PC-3 (cell line): Measurements from ENCODE around the gene PPT1. TPM values are rescaled to one million over a fixed set of nuclear protein-coding genes. Genes with fewer than 3 reads are reported as not detected.

Experiments used
- ATAC-seq: fragments of 200-7000 bp; cut with Tn5 transposase; 2 replicates; pipeline ENCODE4 v1.9.1; 2020; ENCODE audit warnings: mild to moderate bottlenecking, moderate library complexity
- BruUV-seq: library from RNA; stranded (reverse); fragments of 400-500 nt; replicated peaks from 2 replicates; lab custom pipeline; 2021; lab: Mats Ljungman, UMichigan
- CTCF ChIA-PET: fragments of 300-600 bp; sonication (Branson Sonifier 250); formaldehyde crosslinking; loops from one replicate; lab custom pipeline; 2022; ENCODE audit warnings: antibody characterized with exemption; lab: Charles Lee
- POLR2A ChIA-PET: fragments of 300-600 bp; sonication (Branson Sonifier 250); formaldehyde crosslinking; loops from one replicate; lab custom pipeline; 2022; ENCODE audit warnings: antibody characterized with exemption; ENCODE audit not compliant: unreplicated experiment; lab: Charles Lee
- DNase-seq: peaks from one replicate; pipeline ENCODE4 v3.0.0-alpha.2; 2015
- H2AFZ ChIP-seq: fragments of 300-600 bp; sonication (generic); 2 replicates; pipeline ENCODE4 v1.6.0; 2016; ENCODE audit warnings: antibody characterized with exemption, low read length
- H3F3A ChIP-seq: fragments of 300-600 bp; sonication (generic); one replicate; pipeline ENCODE4 v1.6.0; 2017; ENCODE audit warnings: antibody characterized with exemption, low read length, control low read depth, mild to moderate bottlenecking; ENCODE audit not compliant: unreplicated experiment
- H3K27ac ChIP-seq: fragments of 300-600 bp; sonication (generic); 2 replicates; pipeline ENCODE4 v1.5.1; 2016; ENCODE audit warnings: mild to moderate bottlenecking, low read length
- H3K27me3 ChIP-seq: fragments of 300-600 bp; sonication (generic); 2 replicates; pipeline ENCODE4 v1.6.1; 2016; ENCODE audit warnings: low read length, mixed read lengths
- H3K36me3 ChIP-seq: fragments of 300-600 bp; sonication (generic); 2 replicates; pipeline ENCODE4 v1.6.1; 2016; ENCODE audit warnings: low read depth, mixed run types, low read length, mixed read lengths
- H3K4me1 ChIP-seq: fragments of 300-600 bp; sonication (generic); 2 replicates; pipeline ENCODE4 v1.5.1; 2016; ENCODE audit warnings: low read length; ENCODE audit not compliant: insufficient read depth
- H3K4me2 ChIP-seq: fragments of 300-600 bp; sonication (generic); 2 replicates; pipeline ENCODE4 v1.6.0; 2016; ENCODE audit warnings: low read length
- H3K4me3 ChIP-seq: fragments of 300-600 bp; sonication (generic); 2 replicates; pipeline ENCODE4 v1.5.1; 2016; ENCODE audit warnings: mild to moderate bottlenecking, low read length, mixed read lengths
- H3K79me2 ChIP-seq: fragments of 300-600 bp; sonication (generic); 2 replicates; pipeline ENCODE4 v1.6.1; 2017; ENCODE audit warnings: low read length, mixed read lengths
- H3K9ac ChIP-seq: fragments of 300-600 bp; sonication (generic); 2 replicates; pipeline ENCODE4 v1.6.0; 2016; ENCODE audit warnings: mild to moderate bottlenecking, low read length
- H3K9me2 ChIP-seq: fragments of 300-600 bp; sonication (generic); replicated peaks from 2 replicates; pipeline ENCODE4 v1.6.1; 2016; ENCODE audit warnings: mixed run types, low read length, mixed read lengths
- H3K9me3 ChIP-seq: fragments of 300-600 bp; sonication (generic); 2 replicates; pipeline ENCODE4 v1.6.1; 2016; ENCODE audit warnings: low read length, mixed read lengths
- H4K20me1 ChIP-seq: fragments of 300-600 bp; sonication (generic); 2 replicates; pipeline ENCODE4 v1.6.1; 2016; ENCODE audit warnings: low read length, mixed read lengths
- CTCF ChIP-seq: fragments of 300-600 bp; sonication (generic); conservative IDR thresholded peaks from 2 replicates; pipeline ENCODE4 v1.5.1; 2017; ENCODE audit warnings: antibody characterized with exemption, low read depth, mild to moderate bottlenecking, low read length
- EZH2 ChIP-seq: fragments of 300-600 bp; sonication (generic); IDR thresholded peaks from one replicate; pipeline ENCODE4 v1.6.1; 2017; ENCODE audit warnings: antibody characterized with exemption, mild to moderate bottlenecking, low read length; ENCODE audit not compliant: unreplicated experiment
- EZH2phosphoT487 ChIP-seq: fragments of 300-600 bp; sonication (generic); IDR thresholded peaks from 2 replicates; pipeline ENCODE4 v1.6.1; 2018; ENCODE audit warnings: mild to moderate bottlenecking, antibody characterized with exemption, low read length, borderline replicate concordance
- intact Hi-C: fragments of 100-400 bp; cut with micrococcal nuclease; formaldehyde crosslinking; loops from 2 replicates; pipeline ENCODE4 v1.9.0; 2023
- total RNA-seq: library from RNA; depleted of rRNA; stranded (reverse); fragments of >200 nt; gene quantifications from 2 replicates; pipeline ENCODE4 v1.2.3, GENCODE V29; 2014

PPT1 gene
- total RNA-seq, 1 experiment from 2014 or later: 72.9 TPM

GRCh38 chr1:40056519-40057309 is 40.3 kb downstream of the PPT1 start:
- TF ChIP-seq EZH2phosphoT487: no peak
- TF ChIP-seq CTCF: no peak
- Histone ChIP-seq H3K36me3 (peaks cover 25% of the 10 kb centered on the region), H3K27me3 (no peaks in the 10 kb centered on the region), H4K20me1 (peaks cover 47% of the 10 kb centered on the region), H3K79me2 (peaks cover 64% of the 10 kb centered on the region), H3K4me2 (no peak overlapping the region), H3K27ac (no peak overlapping the region), H3K4me1 (peaks cover 28% of the 10 kb centered on the region), H3F3A (no peaks in the 10 kb centered on the region), H3K4me3 (no peak overlapping the region), H3K9me3 (no peaks in the 10 kb centered on the region), H3K9me2 (no peaks in the 10 kb centered on the region), H3K9ac (no peak overlapping the region), H2AFZ (no peak overlapping the region)
- DNase-seq (no peak), ATAC-seq (no peak)
- no TSS peak for BruUV-seq
- intact Hi-C loops: loop anchor here (10.0 kb wide), 1 partner anchor 188 kb away; the partner anchor contains the start of gene TMCO2
- POLR2A ChIA-PET: no interaction called here
- CTCF ChIA-PET: interaction anchor here (0.6 kb wide), 1 partner anchor 92 kb away, joined by 3 read pairs; no protein-coding TSS in a partner anchor

- H3K79me2 ChIP-seq: peaks cover 96% of the 10 kb centered on the region
- no peaks in the 10 kb centered on the region for H3F3A ChIP-seq
- H3K4me2 ChIP-seq: no peak overlapping the region
- H4K20me1 ChIP-seq: peaks cover 33% of the 10 kb centered on the region; the same call in 1 of the 2 replicates
- ATAC-seq (no peak), DNase-seq (no peak)
- no TSS peak for BruUV-seq
- peaks cover 6% of the 10 kb centered on the region for H3K4me1 ChIP-seq
- H3K27me3 ChIP-seq: no peaks in the 10 kb centered on the region
- intact Hi-C loops: loop anchor here (10.0 kb wide), 1 partner anchor 191 kb away; the partner anchor contains the start of gene TMCO2
- ChIA-PET POLR2A (interaction anchor here (0.6 kb wide), 1 partner anchor 13 kb away, joined by 7 read pairs; the partner anchor contains the start of gene CAP1), CTCF (no interaction called here)
- no peak overlapping the region for H3K27ac ChIP-seq
- no peaks in the 10 kb centered on the region for H3K9me3 ChIP-seq
- peaks cover 13% of the 10 kb centered on the region; the same call in 1 of the 2 replicates for H3K36me3 ChIP-seq
- H3K9me2 ChIP-seq: no peaks in the 10 kb centered on the region
- H3K4me3 ChIP-seq: no peak overlapping the region
- H3K9ac ChIP-seq: no peak overlapping the region
- no peak overlapping the region for H2AFZ ChIP-seq
- TF ChIP-seq EZH2phosphoT487 (no peak), CTCF (no peak), EZH2 (no peak)
These were observed 43.7 kb downstream of the PPT1 start for GRCh38 chr1:40053138-40053887.
